ENCODE data around the gene PAF1. TPM values are rescaled to one million over a fixed set of nuclear protein-coding genes. Genes with fewer than 3 reads are reported as not detected.
"Not testable (repeated sequence)": the region's sequence is repeated elsewhere in the genome, so short reads cannot be mapped to it uniquely, and the experiment has no call there.

The PAF1 gene
- polyA plus RNA-seq, 1 donor (not counting 4 experiments of a cell fraction or from before 2014, with no cell fraction given), result 39.4 TPM

DNA sequence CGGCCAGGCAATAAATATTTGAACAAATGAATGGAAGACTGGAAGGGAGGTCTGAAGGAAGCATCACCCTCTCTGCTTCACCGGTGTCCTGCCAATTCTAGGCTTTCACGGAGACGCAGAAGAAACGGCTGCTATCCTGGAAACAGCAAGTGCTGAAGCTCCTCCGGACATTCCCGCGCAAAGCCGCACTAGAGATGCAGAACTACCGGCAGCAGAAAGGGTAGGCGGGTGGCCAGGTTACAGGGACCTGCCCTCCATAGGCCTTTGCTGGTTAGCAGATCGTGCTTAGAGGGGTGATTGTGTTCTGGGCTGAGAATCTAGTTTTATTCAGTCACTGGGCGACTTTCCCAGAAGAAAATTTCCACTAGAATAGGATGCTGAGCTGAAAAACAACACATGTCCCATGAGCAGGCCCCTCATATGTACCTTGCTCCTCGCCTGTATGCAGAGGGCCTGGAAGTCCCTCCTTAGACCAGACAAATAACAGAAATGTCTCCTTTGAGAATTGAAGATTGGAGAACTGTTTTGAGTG, 11.0 kb downstream of the PAF1 start:
- dilution Hi-C loops (cut with MboI; ENCODE audit: extremely low pct_ligation_motif_present, low sequenced_read_pairs), result no loop called here
- Histone ChIP-seq H3K4me3 (ENCODE audit: control insufficient read depth in 2 of 3, extremely low read depth in 1 of 3, insufficient read depth in 2 of 3, low read depth in 1 of 3, low read length in 3 of 3) (no peak overlapping the region), H3K36me3 (ENCODE audit: control insufficient read depth in 2 of 2, extremely low read depth in 1 of 2, insufficient read depth in 2 of 2, low read length in 2 of 2) (peaks cover 49 to 53% of the 10 kb centered on the region in 2 experiments), H2AFZ (ENCODE audit: control insufficient read depth, low read length) (no peak overlapping the region), H3K9me1 (ENCODE audit: control insufficient read depth, extremely low read depth, insufficient read depth, low read length) (no peaks in the 10 kb centered on the region), H3K27ac (ENCODE audit: control insufficient read depth, insufficient read depth, low read length) (no peak overlapping the region), H3K9me3 (ENCODE audit: control insufficient read depth, low read depth, low read length) (no peaks in the 10 kb centered on the region), H3K9ac (ENCODE audit: control insufficient read depth, extremely low read depth, insufficient read depth, low read length) (no peak overlapping the region), H3K4me2 (ENCODE audit: control insufficient read depth, extremely low read depth, insufficient read depth, low read depth, low read length) (no peak overlapping the region), H3K4me1 (ENCODE audit: control insufficient read depth, extremely low read depth, insufficient read depth, low read length) (peaks cover 7% of the 10 kb centered on the region), H3K79me2 (ENCODE audit: control insufficient read depth, insufficient read depth, low read length) (no peaks in the 10 kb centered on the region), H4K20me1 (ENCODE audit: control insufficient read depth, extremely low read depth, insufficient read depth, low read length) (peaks cover 3% of the 10 kb centered on the region), H3K27me3 (ENCODE audit: control insufficient read depth, extremely low read depth, insufficient read depth, low read length) (no peaks in the 10 kb centered on the region)
- FAIRE-seq, result no peak
- no peak for DNase-seq (ENCODE audit: low read depth, low spot score)
- TF ChIP-seq EZH2 (IDR thresholded peaks at IDR 0.05; ENCODE audit: low read length), result no peak
- TF ChIP-seq, protein P1, sequence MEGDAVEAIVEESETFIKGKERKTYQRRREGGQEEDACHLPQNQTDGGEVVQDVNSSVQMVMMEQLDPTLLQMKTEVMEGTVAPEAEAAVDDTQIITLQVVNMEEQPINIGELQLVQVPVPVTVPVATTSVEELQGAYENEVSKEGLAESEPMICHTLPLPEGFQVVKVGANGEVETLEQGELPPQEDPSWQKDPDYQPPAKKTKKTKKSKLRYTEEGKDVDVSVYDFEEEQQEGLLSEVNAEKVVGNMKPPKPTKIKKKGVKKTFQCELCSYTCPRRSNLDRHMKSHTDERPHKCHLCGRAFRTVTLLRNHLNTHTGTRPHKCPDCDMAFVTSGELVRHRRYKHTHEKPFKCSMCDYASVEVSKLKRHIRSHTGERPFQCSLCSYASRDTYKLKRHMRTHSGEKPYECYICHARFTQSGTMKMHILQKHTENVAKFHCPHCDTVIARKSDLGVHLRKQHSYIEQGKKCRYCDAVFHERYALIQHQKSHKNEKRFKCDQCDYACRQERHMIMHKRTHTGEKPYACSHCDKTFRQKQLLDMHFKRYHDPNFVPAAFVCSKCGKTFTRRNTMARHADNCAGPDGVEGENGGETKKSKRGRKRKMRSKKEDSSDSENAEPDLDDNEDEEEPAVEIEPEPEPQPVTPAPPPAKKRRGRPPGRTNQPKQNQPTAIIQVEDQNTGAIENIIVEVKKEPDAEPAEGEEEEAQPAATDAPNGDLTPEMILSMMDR (optimal IDR thresholded peaks at IDR 0.05 in 1 of 3, IDR thresholded peaks at IDR 0.05 in 1 of 3, conservative IDR thresholded peaks at IDR 0.05 in 1 of 3; ENCODE audit: extremely low read depth in 1 of 3, insufficient read depth in 2 of 3, low read length in 3 of 3), result no peak

DNA sequence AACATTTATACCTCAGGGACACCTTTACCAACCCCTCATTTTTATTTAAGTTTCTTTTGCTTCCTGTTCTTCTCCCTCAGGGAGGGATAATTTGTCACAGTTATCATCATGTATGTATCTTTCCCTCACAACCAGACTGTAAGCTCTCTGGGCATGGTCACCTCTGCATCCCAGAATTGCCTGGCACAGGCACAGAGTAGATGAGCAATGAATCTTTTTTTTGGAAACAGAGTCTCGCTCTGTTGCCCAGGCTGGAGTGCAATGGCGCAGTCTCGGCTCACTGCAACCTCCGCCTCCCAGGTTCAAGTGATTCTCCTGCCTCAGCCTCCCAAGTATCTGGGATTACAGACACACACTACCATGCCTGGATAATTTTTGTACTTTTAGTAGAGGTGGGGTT, 11.5 kb downstream of the PAF1 start:
- dilution Hi-C loops (cut with MboI; ENCODE audit: extremely low pct_ligation_motif_present, low sequenced_read_pairs); H3K4me1 ChIP-seq (ENCODE audit: control insufficient read depth, extremely low read depth, insufficient read depth, low read length); DNase-seq (ENCODE audit: low read depth, low spot score); H3K79me2 ChIP-seq (ENCODE audit: control insufficient read depth, insufficient read depth, low read length); H3K4me3 ChIP-seq (ENCODE audit: control insufficient read depth in 2 of 3, extremely low read depth in 1 of 3, insufficient read depth in 2 of 3, low read depth in 1 of 3, low read length in 3 of 3); H3K27me3 ChIP-seq (ENCODE audit: control insufficient read depth, extremely low read depth, insufficient read depth, low read length); H3K9me3 ChIP-seq (ENCODE audit: control insufficient read depth, low read depth, low read length); H3K9ac ChIP-seq (ENCODE audit: control insufficient read depth, extremely low read depth, insufficient read depth, low read length); FAIRE-seq; H3K27ac ChIP-seq (ENCODE audit: control insufficient read depth, insufficient read depth, low read length); H3K4me2 ChIP-seq (ENCODE audit: control insufficient read depth, extremely low read depth, insufficient read depth, low read depth, low read length); H4K20me1 ChIP-seq (ENCODE audit: control insufficient read depth, extremely low read depth, insufficient read depth, low read length); H2AFZ ChIP-seq (ENCODE audit: control insufficient read depth, low read length); H3K9me1 ChIP-seq (ENCODE audit: control insufficient read depth, extremely low read depth, insufficient read depth, low read length): not testable (repeated sequence)
- peaks cover 47 to 50% of the 10 kb centered on the region in 2 experiments for H3K36me3 ChIP-seq (ENCODE audit: control insufficient read depth in 2 of 2, extremely low read depth in 1 of 2, insufficient read depth in 2 of 2, low read length in 2 of 2)

Data from keratinocyte (primary cell).